PC-9 (cell line): Measurements from ENCODE around the gene SCML1. TPM values are rescaled to one million over a fixed set of nuclear protein-coding genes. Genes with fewer than 3 reads are reported as not detected.

ENCODE experiments used
- BruUV-seq: library from RNA; stranded (reverse); fragments of 400-500 nt; replicated peaks from 2 replicates; lab custom pipeline; 2021; lab: Mats Ljungman, UMichigan
- CTCF ChIA-PET: fragments of 300-600 bp; sonication (Branson Sonifier 250); formaldehyde crosslinking; loops from one replicate; lab custom pipeline; 2022; ENCODE audit warnings: antibody characterized with exemption; lab: Charles Lee
- POLR2A ChIA-PET: fragments of 300-600 bp; sonication (Branson Sonifier 250); formaldehyde crosslinking; loops from one replicate; lab custom pipeline; 2022; ENCODE audit warnings: antibody characterized with exemption; ENCODE audit not compliant: unreplicated experiment; lab: Charles Lee
- DNase-seq, 2 experiments: peaks; one replicate each; pipeline versions ENCODE4 v3.0.0 to v3.0.0-alpha.2; 2015 to 2022; ENCODE audit warnings: mixed read lengths in 1 of 2
- H2AFZ ChIP-seq: fragments of 200-600 bp; sonication (generic); 2 replicates; pipeline ENCODE4 v1.8.1; 2017; ENCODE audit warnings: antibody characterized with exemption
- H3F3A ChIP-seq: fragments of 200-600 bp; sonication (generic); 2 replicates; pipeline ENCODE4 v1.8.1; 2017; ENCODE audit warnings: antibody characterized with exemption, mild to moderate bottlenecking, low read depth; ENCODE audit not compliant: insufficient read depth
- H3K27ac ChIP-seq: fragments of 200-600 bp; sonication (generic); 2 replicates; pipeline ENCODE4 v1.6.1; 2016; ENCODE audit warnings: mixed run types
- H3K27me3 ChIP-seq: fragments of 200-600 bp; sonication (generic); 2 replicates; pipeline ENCODE4 v1.6.1; 2016; ENCODE audit warnings: low read depth, mixed run types; ENCODE audit not compliant: insufficient read depth
- H3K36me3 ChIP-seq: fragments of 200-600 bp; sonication (generic); 2 replicates; pipeline ENCODE4 v1.6.1; 2016; ENCODE audit warnings: low read depth, mixed run types
- H3K4me1 ChIP-seq: fragments of 200-600 bp; sonication (generic); replicated peaks from 2 replicates; pipeline ENCODE4 v1.6.1; 2016; ENCODE audit warnings: mixed run types; ENCODE audit not compliant: insufficient read depth
- H3K4me2 ChIP-seq: fragments of 200-600 bp; sonication (generic); 2 replicates; pipeline ENCODE4 v1.6.1; 2017; ENCODE audit warnings: mixed run types
- H3K4me3 ChIP-seq: fragments of 200-600 bp; sonication (generic); 2 replicates; pipeline ENCODE4 v1.6.1; 2016; ENCODE audit warnings: mixed run types
- H3K79me2 ChIP-seq: fragments of 200-600 bp; sonication (generic); 2 replicates; pipeline ENCODE4 v1.6.1; 2017; ENCODE audit warnings: low read depth, mixed run types
- H3K9me2 ChIP-seq: fragments of 200-600 bp; sonication (generic); 2 replicates; pipeline ENCODE4 v1.8.1; 2017; ENCODE audit warnings: mild to moderate bottlenecking; ENCODE audit not compliant: insufficient read depth
- H3K9me3 ChIP-seq: fragments of 200-600 bp; sonication (generic); 2 replicates; pipeline ENCODE4 v1.8.1; 2016; ENCODE audit warnings: low read depth; ENCODE audit not compliant: insufficient read depth
- H4K20me1 ChIP-seq: fragments of 200-600 bp; sonication (generic); 2 replicates; pipeline ENCODE4 v1.8.1; 2017; ENCODE audit not compliant: insufficient read depth
- CTCF ChIP-seq: fragments of 200-600 bp; sonication (generic); conservative IDR thresholded peaks from 2 replicates; pipeline ENCODE4 v1.6.1; 2017; ENCODE audit warnings: mixed run types, antibody characterized with exemption, mild to moderate bottlenecking, moderate library complexity
- EZH2 ChIP-seq: fragments of 200-600 bp; sonication (generic); IDR thresholded peaks from 2 replicates; pipeline ENCODE4 v1.8.0; 2017; ENCODE audit warnings: antibody characterized with exemption, low read depth
- intact Hi-C: fragments of 100-400 bp; cut with micrococcal nuclease; formaldehyde crosslinking; loops from one replicate; pipeline ENCODE4 v1.10.0; 2022; ENCODE audit not compliant: unreplicated experiment
- total RNA-seq: library from RNA; stranded (reverse); gene quantifications from 2 replicates; pipeline ENCODE4 v1.2.3, GENCODE V29; 2021

The SCML1 gene
- total RNA-seq, 1 experiment from 2014 or later: 9.3 TPM

DNA sequence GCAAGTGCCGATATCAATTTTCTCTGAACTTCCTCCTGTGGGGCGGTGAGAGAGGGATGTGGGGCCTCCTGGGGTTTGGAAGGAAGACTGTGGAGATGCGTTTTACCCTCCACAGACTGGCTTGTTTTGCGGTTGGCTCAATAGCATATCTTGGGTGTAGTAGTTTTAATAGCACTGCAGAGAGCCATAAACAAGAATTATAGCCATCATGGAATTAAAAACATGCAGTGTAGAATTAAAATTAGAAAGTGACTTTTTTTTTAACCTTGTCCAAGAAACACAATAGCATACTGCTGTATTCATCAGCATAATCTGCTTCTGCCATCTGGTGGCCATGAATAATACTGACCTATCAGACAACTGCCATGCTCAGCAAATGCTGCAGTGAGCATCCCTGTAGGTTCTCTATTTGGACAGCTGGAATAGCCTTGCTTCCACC, 47.3 kb upstream of the SCML1 start:
- H3K79me2 ChIP-seq: no peaks in the 10 kb centered on the region
- ChIA-PET POLR2A (no interaction called here), CTCF (interaction anchor here (1.3 kb wide), 1 partner anchor 447 kb away, joined by 5 read pairs; no protein-coding TSS in a partner anchor)
- peak; percentile 31 to 63 for DNase-seq
- no TSS peak for BruUV-seq
- H4K20me1 ChIP-seq: no peaks in the 10 kb centered on the region
- TF ChIP-seq EZH2 (no peak), CTCF (peak; percentile 82)
- no peaks in the 10 kb centered on the region for H3K9me3 ChIP-seq
- no peak overlapping the region for H3K4me3 ChIP-seq
- intact Hi-C loops: loop anchor here (1.0 to 10.0 kb wide), 7 partner anchors 99 to 865 kb away; partner anchors contain the start of gene NHS
- no peak overlapping the region for H2AFZ ChIP-seq
- H3F3A ChIP-seq: no peaks in the 10 kb centered on the region
- H3K36me3 ChIP-seq: no peaks in the 10 kb centered on the region
- no peak overlapping the region for H3K4me2 ChIP-seq
- H3K4me1 ChIP-seq: 0 out of 2 replicates have a peak, but pooled peaks cover 6% of the 10 kb centered on the region
- no peak overlapping the region for H3K27ac ChIP-seq
- H3K27me3 ChIP-seq: no peaks in the 10 kb centered on the region
- no peaks in the 10 kb centered on the region for H3K9me2 ChIP-seq

DNA sequence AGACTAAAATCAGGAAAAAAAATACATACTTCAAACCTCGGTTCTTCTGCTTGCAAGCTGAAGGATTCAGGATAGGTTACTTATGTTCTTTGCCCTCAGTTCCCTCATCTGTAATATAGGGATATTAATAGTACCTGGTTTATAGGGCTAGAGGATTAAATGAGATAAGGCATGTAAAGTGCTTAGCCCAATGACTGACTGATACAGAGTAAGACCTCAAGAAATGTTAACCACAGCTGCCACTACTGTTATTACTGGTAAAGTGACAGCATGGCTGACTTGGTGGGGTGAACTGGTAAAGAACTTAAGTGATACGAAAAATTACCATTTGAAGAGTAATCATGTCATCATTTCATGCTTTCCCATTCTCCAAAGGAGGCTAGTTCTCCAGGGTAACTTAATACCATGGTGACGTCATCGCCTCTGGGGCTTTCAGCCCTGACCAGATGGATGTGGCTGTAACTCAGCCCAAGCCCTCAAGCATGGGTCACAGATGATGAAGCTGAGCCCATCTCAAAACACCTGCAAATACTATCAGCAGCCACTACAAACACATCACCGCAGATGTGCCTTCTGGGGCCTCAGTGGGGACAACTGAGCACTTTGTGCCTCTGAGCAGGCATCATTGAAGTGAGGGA, 44.5 kb upstream of the SCML1 start:
- Histone ChIP-seq H2AFZ (no peak overlapping the region), H3F3A (no peaks in the 10 kb centered on the region), H3K27ac (no peak overlapping the region), H3K9me2 (no peaks in the 10 kb centered on the region), H3K27me3 (no peaks in the 10 kb centered on the region), H3K4me3 (no peak overlapping the region), H3K4me1 (peaks cover 6% of the 10 kb centered on the region; the same call in 1 of the 2 replicates), H4K20me1 (no peaks in the 10 kb centered on the region), H3K79me2 (no peaks in the 10 kb centered on the region), H3K9me3 (no peaks in the 10 kb centered on the region), H3K36me3 (no peaks in the 10 kb centered on the region), H3K4me2 (no peak overlapping the region)
- ChIA-PET POLR2A (no interaction called here), CTCF (interaction anchor here (0.7 kb wide), 1 partner anchor 862 kb away, joined by 4 read pairs; no protein-coding TSS in a partner anchor)
- no peak for DNase-seq
- no TSS peak for BruUV-seq
- intact Hi-C loops: loop anchor here (5.0 to 10.0 kb wide), 3 partner anchors 166 to 868 kb away; partner anchors contain the start of gene NHS
- TF ChIP-seq CTCF (no peak), EZH2 (no peak)

- H4K20me1 ChIP-seq: no peaks in the 10 kb centered on the region
- H3F3A ChIP-seq: peaks cover 17% of the 10 kb centered on the region
- no peaks in the 10 kb centered on the region for H3K9me2 ChIP-seq
- H3K79me2 ChIP-seq: no peaks in the 10 kb centered on the region
- no peaks in the 10 kb centered on the region for H3K36me3 ChIP-seq
- no peaks in the 10 kb centered on the region for H3K9me3 ChIP-seq
- DNase-seq: peak in 1 of 2 experiments; percentile 60
- POLR2A ChIA-PET: no interaction called here
- no peak overlapping the region for H3K4me2 ChIP-seq
- no peaks in the 10 kb centered on the region for H3K27me3 ChIP-seq
- no TSS peak for BruUV-seq
- intact Hi-C loops: loop anchor here (10.0 kb wide), 1 partner anchor 872 kb away; no protein-coding TSS in a partner anchor
- CTCF ChIA-PET: no interaction called here
- no peak overlapping the region for H3K27ac ChIP-seq
- TF ChIP-seq CTCF: no peak
- no peak for TF ChIP-seq EZH2
- peaks cover 22% of the 10 kb centered on the region for H3K4me1 ChIP-seq
- no peak overlapping the region for H2AFZ ChIP-seq
- H3K4me3 ChIP-seq: no peak overlapping the region
Measured at GRCh38 chrX:17697191-17697590, 40.1 kb upstream of the SCML1 start.
